Heart left ventricle (tissue), 13 donors: ENCODE results near the gene ABCD1.

ENCODE experiments used
- CTCF ChIP-seq, 12 donors: fragments of 200-600 bp; sonication (generic) in 4 of 12; IDR thresholded peaks; one replicate each; pipeline versions ENCODE4 v1.5.0 to v1.8.0; 2018 to 2022; ENCODE audit warnings: antibody characterized with exemption in 12 of 12, mild to moderate bottlenecking in 5 of 12
- POLR2A ChIP-seq, 2 donors: fragments of 450-650 bp; IDR thresholded peaks; one replicate each; pipeline ENCODE4 v1.6.1; 2017; ENCODE audit warnings: antibody characterized with exemption in 2 of 2, mild to moderate bottlenecking in 2 of 2, moderate library complexity in 2 of 2
- donor health status: ischemic (EF 13 %, LVEDD 7.1; RV severe dilation, severe dysfunction).
- donor health status: DM: no; HTN: yes; CAD: no.
- donor health status: DM: no; HTN: no; CAD: no.
- donor health status: ischemic (EF 25% LVEDD 6.9; RV normal size, moderate dysfunction).
- donor health status: ischemic (EF 25% LVEDD 5.7; RV mildly dilated, moderate dysfunction).
- donor health status: ischemic (EF 35%, LVEDD 5.7; RV mildly dilated, moderate dysfunction).
- donor health status: nonischemic (EF 11% LVEDD 7.7; RV severe dilation, severe dysfunction).
- donor health status: DM: yes; HTN: yes; CAD: no.
- donor health status: PGD.
- donor health status: ischemic (EF 29% LVEDD 5.4; RV normal size, mild dysfunction).
- donor health status: nonischemic (EF 23%, LVEDD 6.1; RV moderate dilation, normal function).

DNA sequence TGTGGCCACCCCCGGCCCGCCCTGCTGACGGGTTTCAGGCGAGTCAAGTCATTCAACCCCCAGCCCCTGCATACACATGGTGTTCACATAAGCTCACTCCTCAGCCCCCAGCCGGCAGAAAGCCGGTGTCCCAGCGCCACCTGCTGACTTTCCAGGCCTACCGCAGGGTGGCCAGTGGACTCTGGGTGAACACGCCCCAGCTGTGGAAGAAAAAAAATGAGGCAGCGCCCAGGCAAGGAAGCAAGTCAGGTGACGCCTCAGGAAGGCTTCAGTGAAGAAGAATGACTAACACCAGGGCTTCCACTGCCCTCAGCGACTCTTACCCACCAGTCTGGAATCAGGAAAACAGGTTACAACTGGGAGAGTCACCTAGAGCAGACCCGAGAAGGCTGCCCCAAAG lies 16.2 kb upstream of the ABCD1 start:
- TF ChIP-seq CTCF (IDR thresholded peaks at IDR 0.05) (peak; percentile 25 to 70 (median 52)), POLR2A (IDR thresholded peaks at IDR 0.05) (no peak)
